NOMO-1 treated with DMSO at 0.1 percent for 48 hours (cell line): ENCODE data around the gene ARL15.
A peak's percentile ranks its signal among the peaks of the same experiment; 100 is the strongest.

Source experiments
- DNase-seq: peaks from one replicate; lab custom pipeline; 2025; ENCODE audit not compliant: unreplicated experiment; lab: John Stamatoyannopoulos, UW

ARL15 gene

DNA sequence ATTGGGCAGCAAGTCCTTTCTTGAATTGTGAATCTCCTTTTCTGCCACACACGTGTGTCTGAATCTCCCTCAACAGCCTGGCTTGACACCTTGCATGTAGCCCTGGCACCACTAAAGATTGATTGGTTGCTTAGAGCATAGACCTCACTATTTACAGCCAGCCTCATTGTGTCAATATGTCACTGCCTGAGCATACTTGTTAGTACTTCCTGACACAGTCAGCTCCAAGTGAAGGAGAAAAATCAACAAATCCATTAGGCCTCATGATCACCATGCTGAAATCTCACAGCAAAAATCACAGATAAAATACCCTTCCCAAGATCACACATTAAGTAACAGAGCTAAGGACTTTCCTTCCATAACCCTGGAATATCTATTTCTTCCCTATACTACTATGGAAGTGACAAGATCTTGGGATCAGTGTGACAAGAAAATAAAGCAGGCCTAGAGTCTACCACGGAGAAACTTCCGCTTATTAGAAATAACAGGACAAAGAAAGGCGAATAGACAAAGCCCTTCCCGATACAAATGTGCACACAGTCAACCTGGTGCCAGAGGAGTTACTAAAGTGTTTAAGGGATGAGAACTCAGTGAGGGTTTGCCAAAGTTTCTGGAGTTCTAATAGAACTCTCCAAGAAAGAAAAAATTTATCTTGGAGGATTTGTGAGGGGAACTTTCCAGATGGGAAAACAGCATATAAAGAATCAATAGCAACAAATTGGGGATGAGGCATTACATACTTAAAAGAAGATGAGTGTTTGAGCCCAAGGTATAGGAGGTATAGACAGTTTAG, 5.6 kb upstream of the ARL15 start:
- DNase-seq = no peak

DNA sequence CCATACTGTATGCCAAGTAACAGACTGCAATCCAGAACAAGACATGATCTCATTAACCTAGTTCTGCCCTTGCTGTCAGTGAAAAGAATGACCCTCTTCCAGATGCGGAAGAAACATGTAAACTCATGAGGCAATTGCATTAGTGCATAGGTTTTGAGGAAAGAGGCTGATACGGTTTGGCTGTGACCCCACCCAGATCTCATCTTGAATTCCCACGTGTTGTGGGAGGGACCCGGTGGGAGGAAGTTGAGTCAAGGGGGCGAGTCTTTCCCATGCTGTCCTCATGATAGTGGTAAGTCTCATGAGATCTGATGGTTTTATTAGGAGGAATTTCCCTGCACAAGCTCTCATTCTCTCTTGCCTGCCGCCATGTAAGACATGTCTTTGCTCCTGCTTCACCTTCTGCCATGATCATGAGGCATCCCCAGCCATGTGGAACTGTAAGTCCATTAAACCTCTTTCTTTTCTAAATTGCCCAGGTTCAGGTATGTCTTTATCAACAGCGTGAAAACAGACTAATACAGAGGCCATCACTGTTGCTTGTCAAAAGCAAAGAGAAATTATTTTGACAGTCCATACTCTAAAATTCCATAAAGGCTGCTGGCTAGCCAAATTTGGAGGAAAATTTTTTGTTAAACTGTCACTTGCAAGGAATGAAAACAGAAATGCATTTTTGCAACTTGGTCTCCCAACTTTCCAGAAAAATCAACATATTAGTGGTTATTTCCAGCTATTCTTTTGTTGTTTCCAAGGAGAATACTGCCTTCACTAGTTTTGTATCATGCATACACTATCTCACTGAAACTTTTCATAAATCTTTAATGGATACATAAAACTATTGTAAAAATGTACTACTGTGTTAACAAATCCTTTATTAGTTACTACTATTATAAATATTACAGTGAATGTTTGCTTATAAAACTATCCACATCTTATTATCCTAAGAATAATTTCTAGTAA, 3.2 kb upstream of the ARL15 start:
- DNase-seq = no peak

DNA sequence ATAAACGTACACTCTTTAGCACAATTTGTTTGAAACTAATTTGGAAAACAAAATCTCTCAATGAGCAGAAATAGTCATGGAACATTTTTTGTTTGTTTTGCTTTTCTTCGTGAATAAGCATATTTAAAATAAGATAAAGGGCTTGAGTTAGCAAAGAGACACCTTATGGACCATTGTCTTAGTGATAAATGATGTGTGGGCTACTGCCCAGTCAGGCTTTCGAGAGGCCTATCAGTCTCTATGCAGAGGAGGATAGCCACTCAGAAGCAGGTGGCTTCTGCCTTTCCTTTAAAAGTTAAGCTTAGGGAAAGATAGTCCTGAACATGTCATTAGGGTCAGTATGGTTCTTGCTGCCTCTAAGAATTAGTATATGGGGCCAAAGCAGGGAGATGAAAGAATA, 2.1 kb upstream of the ARL15 start:
- no peak for DNase-seq

DNA sequence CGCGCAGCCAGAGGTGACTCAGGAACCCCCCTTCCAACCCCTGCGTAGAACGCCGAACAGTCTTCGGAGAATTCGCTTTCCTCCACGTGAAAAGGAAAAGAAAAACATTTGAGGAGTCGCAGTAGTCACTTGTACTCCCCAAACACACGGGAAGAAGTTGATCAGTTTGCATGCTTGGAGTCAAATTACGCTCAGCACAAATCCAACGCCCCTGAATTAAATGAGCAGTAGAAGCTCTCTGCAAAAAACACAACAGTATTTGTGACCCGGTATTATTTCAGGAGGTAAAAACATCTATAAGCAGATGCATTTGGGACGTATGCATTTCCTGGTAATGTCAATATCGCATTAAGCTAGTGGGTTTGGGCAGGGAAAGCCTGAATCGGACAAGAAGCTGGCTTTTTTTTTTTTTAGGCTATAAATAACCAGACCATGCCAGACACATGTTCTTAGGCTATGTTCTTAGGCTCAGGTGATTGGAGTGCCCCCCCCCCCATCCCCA, 854 bp upstream of the ARL15 start:
- peak; percentile 19 for DNase-seq

DNA sequence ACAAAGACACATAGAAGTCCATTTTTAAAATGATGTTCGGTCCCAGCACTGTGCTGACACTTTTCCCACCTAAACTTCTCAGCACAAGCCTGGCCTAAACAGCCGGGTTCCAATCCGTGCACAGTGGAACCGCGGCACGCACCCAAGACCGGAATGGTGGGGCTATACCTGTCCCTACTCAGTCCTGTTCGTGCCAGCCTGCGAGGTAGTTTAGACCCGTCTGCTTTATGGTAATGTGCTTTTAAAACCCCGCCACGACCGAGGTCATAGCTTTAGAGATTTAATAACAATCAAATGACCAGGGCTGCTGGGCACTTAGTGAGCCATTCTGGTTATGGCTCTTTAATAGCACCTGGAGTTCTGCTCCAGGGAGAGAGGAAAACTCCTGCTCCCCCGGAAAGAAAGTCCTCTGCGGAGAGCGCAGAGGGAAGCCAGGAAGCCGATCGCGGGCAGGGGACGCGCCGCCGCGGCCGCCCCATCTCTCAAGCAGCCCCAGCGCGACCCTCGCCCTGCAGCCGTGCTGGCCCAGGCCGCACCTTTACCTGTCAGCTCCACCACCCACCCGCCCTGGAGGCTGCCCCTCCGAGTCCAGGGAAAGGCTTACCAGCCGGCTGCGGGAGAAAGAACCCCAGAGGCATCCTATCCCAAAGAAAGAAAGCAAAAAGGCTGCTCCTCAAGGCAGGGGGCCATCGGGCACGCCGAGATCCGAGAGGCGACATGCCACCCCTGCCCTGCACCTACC, 511 bp downstream of the ARL15 start:
- peak; percentile 8 for DNase-seq

DNA sequence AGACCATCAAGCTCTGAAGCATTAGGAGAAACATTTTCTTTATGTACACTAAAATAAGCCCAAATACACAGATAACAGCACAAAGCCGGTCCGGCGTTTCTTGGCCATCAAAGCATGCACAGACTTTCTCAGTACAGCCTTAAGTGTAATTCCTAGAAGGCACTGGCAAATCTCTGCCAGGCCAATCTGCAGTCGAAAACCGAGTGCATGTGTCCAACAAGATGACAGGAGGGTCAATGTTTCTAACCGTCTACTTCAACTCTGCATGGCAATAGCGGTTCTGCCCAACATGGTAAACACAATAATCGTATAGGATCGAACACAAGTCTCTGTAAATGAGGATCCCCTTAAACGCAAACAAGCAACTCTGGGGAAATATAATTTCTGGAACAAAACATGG, 1.1 kb downstream of the ARL15 start:
- DNase-seq = no peak

DNA sequence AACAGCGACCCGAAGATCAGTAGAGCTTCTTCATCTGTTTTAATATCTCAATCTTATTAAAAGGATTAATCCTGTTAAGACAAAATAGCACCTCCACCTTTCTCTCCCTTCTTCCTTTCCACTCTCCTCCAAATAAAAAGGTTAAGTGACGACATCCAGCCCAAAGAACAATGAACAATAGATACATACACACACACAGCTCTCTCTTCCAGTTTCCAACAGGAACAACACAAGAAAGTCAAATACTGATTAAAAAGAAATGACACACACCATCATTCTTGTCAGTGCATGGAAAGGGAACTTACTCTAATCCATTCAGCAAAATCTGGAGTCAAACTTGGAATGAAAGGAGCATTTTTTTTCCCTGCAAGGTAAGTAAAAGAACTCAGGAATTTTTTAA, 2.8 kb downstream of the ARL15 start:
- DNase-seq = no peak

DNA sequence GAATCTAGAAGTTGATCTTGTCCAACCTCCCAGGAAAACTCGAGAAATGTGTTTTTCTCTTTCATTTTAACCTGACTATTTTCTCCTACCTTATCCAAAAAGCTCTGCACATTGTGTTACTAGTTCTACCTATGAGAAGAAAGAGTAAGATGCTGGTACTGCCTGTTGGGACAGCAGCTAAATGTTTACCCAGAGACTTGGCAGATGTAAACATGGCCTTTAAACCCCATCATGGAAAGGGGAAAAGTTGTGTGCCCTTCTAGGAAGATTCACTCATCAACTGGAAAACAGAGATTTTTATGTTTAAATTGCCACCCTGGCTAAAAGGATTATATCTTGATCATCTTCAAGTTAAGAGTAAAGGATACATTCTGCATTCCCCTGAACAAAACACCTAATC, 3.5 kb downstream of the ARL15 start:
- DNase-seq = no peak

DNA sequence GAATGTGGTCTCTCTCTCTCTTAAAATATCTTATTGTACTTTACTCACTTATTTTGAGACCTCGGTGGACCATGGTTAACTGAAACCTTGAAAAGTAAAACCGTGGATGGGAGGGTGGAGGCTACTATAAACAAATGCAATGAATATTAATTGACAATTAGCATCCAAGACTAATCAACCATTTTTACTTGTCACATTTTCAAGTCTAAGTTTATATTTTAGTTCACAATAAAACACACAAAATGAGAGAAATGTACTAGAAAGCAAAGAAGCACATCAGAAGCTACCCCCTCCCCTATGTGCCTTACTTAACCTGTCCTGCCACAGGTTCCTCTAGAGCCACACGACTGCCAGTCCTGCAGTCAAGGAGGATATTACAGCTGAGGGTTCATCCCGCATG, 4.6 kb downstream of the ARL15 start:
- DNase-seq = no peak

DNA sequence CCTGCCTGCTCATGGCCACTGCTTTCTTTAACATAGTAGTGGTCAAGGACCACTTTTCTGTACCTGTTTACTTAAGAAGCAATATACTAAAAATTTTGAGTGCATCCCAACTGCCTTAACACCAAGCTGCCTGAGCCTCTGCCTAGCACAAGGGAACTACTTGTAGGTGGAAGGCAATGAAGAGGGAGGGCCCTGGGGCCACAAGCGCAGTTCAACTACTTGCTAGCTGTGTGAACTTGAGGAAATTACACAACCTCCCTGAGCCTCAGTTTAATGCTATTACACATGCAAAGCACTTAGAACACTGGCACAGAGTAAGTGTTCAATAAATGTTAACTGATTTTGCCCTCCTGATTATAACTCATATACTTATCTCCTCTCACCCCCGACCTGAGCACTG, 6.3 kb downstream of the ARL15 start:
- DNase-seq = peak; percentile 6

DNA sequence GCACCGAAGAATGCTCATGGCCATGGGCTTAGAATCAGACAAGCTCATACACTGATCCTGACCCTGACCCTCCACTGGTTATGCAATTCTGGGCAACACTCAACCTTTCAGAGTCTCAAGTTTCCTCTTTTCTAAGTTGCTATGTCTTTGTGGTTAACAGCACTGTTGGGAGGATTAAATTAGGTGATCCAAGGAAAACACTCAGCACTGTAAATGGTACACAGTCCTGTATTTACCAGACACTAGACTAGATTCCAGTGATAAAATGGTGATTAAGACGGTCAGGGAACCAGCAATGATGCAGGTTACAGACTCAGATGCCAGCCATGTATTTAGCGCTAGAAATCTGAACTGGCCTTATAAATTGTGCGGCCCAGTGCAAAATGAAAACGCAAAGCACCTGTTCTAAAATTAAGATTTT, 8.1 kb downstream of the ARL15 start:
- peak; percentile 82 for DNase-seq

DNA sequence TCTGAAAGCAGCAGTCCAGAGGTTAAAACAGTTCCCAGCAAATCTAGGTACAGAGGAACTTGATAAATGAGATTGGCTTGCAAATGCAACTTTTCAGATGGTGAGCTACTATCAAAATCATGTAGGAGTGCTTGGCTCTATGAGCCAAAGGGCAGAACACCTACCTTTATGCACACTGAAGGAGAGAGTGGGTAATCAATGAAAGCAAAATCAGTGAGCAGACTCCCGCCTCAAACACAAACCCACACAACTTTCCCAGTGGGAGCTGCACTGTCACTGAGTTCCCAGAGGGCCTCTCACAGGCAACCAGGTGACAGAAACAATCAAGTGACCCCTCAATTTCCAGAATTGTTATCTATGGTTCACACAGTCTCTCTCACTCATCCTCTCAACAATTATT, 8.5 kb downstream of the ARL15 start:
- DNase-seq = no peak

DNA sequence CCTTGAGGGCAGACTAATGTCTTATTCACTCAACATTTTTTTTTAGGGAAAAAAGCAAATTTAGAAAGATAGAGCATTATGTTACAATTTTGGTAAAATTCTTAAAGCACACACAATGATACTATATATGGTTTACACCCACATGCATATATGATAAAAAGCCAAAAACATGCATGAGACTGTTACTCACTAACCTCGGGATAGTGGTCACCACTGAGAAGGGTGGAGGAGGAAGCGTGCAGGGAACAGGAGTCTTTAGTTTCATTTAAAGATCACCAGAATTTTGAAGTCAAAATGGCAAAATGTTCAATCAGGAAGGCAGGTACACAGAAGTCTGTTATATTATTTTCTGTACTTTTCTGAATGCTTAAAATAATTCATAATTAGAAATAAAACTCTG, 9.2 kb downstream of the ARL15 start:
- no peak for DNase-seq

DNA sequence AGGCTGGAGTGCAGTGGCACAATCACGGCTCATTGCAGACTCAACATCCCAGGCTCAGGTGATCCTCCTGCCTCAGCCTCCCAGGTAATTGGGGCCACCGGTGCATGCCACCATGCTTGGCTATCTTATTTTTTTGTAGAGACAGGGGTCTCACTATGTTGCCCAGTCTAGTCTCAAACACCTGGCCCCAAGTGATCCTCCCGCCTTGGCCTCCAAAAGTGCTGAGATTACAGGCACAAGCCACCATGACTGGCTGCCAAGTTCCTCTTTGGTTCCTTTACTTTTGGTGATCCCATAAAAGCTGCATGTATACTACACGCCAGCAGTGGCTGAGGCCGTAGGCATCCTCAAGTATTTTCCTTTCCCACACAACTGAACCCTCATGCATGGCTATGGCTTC, 11.4 kb downstream of the ARL15 start:
- no peak for DNase-seq

DNA sequence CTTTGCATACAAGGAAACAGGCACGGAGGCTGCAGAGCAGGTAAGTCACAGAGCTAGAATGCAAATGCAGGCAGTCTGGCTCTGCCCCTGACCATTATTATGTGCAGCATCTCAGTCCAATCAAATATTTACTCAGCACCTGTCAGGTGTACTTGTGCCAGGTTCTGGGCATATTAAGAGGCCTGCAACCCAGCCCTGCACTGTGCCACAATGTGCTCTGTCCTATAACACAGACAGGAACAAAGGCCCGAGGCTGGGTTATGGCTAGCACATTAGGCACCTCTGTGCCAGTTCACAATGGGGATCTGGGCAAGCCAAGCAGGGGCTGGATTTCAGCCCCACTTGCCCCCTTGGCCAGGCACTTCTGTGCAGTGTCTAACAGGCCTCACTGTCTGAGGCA, 14.0 kb downstream of the ARL15 start:
- DNase-seq = no peak

DNA sequence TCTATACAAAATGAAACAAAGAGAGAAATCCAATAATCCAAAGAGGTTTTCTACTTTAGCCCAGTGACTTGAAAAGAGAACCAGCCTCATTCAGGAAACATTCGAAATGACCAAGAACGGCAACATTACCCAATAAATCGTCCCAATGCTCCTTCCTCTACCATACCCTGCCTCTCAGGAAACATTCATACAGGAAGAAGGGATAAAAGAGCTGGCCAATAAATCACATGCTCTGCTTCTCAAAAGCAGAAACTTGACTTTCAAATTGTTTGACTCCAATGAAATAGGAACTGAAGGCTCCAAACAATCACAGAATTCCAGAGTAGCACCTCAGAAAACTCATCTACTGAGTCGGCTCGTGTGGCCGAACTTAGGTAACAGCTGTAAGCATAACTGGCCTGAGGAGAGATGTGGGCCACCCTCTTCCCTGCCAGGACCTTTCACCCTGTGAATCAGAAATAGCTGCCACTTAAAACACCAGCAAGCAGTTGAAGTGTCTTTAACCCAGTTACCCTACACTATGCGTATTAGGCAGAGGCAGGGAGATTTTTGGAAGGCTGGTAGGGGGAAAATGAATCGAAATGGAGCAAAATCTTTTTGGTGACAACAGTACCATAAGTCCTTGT, 14.6 kb downstream of the ARL15 start:
- peak; percentile 66 for DNase-seq

DNA sequence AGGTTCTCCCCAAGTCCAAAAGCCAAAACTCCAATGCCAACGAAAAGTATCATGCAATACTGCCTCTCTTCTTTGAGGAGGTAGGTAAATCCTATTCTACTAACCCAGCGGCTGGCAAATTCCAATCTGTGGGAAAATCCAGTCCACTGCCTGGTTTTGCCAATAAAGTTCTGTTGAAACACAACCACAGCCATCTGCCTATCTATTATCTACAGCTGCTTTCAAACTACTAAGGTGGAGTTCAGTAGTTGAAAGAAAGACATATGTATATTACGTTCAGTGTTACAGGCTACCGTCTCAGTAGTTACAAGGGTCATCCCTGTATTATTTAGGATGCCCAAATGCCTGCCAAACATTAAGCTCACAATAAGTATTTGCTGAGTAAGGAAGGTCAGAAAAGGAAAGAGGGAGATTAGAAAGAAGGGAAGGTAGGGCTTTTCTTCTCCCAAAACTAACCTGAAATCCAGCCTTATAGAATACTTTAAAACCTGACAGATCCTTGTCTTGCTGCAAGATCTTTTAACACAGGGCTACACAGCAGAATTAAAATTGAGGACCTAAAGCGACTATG, 16.2 kb downstream of the ARL15 start:
- no peak for DNase-seq

DNA sequence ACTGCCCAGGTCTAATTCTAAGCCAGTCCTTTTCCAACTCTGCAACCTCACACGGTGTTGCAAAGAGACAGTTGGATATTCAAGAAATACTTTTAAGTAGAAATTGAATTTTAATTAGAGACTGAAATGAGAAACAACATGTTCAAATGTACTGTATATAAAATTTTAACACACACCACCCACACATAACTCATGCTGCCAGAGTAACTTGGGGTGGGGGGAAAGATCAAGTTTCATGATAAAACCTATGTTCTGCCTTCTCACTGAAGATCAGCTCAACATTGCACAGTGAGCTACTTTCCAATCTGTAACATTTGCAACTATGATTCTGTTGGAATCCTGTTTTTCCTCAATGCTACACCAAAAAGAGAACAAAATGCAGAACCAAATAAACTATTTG, 17.5 kb downstream of the ARL15 start:
- no peak for DNase-seq

DNA sequence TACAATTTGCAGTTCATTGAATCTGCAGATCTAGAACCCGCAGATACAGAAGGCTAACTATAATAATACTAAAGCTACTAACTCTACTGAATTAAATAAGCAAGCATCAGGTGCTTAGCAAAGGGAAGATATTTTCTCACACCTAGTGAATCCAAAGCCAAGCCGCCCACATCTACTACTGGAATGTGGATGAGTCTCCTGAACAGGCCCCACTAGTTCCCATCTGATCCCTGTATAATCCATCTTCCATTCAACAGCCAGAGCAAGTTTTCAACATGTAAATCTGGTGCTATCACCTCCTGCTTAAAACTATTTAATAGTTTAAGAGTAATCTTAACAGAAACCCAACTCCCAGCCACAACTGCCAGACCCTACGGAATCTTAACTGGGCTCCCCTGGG, 18.9 kb downstream of the ARL15 start:
- DNase-seq = no peak

DNA sequence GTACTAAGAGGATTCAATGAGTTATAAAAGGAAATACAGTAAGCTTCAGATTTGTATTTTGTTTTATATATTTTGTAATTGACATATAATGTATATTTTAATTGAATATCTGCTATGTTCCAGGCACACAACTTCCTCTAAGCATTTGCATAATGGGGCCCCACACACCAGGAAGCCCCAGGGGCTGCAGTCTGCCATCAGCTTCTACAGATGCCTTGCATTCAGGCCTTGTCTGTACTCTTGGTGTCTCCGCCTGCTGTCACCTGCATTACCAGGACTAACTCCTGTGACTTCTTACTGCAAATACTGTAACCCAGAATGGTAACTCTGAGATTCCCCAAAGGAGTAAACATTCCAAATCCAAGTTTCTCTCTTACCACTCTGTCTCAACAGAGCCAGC, 20.6 kb downstream of the ARL15 start:
- DNase-seq = no peak
